ENCODE results near the gene INPP5A.

Gene INPP5A

DNA sequence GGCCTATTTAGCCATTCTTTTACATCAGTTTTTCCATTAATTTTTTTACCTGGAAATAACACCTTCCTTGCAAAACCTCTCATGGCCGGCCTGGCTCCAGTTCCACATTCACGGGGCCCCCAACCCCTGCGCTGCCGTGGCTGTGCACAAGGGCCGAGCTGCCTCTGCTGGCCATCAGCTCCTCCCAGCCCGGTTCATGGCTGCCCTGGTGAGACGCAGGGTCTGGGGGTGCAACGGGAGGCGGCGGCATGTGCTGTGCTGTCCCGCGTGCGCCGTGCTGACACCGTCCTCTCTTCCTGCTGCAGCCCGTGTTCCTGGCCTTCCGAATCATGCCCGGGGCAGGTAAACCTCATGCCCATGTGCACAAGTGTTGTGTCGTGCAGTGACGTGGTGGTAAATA is 244.0 kb downstream of the INPP5A start:
- no peak overlapping the region for H3K4me3 ChIP-seq (ENCODE audit: low read length)
- no peak for TF ChIP-seq ZNF274 (IDR thresholded peaks at IDR 0.05; ENCODE audit: low read depth, low read length)

DNA sequence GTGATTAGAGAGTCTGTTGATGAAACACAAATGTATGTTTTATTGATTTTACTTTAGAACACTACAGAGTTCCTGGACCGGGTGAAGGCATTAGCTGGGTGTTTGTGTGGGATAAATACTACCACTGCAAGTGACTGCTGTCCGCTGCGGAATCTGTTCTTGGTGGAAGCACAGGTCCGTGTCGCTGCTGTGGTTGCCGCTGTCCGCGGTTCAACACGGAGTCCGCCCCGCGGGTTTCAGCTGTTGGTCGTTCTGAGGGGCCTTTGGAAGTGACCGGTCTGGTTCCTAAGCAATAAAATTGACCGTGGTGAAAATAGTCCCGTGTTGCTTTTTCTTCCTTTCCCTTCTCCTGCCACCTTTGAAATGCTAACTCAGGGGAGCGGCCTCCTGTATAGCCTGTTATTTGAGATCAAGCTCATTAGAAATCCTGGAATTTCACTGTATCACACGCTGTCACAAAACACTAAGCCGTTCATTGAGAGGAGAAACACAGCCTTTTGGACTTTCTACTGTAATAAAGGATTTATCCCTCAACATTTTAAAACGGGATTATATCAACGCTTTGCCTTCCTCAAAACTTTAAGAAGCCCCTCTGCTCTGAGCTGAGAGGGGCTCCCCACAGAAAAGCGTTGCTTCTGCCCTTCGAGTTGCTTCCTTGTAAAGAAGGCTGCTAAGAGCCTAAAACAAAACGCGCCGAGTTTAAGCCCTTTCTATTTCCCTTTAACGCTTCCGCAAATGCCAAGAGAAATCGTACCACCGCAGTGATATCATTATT is 245.8 kb downstream of the INPP5A start:
- no peak overlapping the region for H3K4me3 ChIP-seq (ENCODE audit: low read length)
- no peak for TF ChIP-seq ZNF274 (IDR thresholded peaks at IDR 0.05; ENCODE audit: low read depth, low read length)

DNA sequence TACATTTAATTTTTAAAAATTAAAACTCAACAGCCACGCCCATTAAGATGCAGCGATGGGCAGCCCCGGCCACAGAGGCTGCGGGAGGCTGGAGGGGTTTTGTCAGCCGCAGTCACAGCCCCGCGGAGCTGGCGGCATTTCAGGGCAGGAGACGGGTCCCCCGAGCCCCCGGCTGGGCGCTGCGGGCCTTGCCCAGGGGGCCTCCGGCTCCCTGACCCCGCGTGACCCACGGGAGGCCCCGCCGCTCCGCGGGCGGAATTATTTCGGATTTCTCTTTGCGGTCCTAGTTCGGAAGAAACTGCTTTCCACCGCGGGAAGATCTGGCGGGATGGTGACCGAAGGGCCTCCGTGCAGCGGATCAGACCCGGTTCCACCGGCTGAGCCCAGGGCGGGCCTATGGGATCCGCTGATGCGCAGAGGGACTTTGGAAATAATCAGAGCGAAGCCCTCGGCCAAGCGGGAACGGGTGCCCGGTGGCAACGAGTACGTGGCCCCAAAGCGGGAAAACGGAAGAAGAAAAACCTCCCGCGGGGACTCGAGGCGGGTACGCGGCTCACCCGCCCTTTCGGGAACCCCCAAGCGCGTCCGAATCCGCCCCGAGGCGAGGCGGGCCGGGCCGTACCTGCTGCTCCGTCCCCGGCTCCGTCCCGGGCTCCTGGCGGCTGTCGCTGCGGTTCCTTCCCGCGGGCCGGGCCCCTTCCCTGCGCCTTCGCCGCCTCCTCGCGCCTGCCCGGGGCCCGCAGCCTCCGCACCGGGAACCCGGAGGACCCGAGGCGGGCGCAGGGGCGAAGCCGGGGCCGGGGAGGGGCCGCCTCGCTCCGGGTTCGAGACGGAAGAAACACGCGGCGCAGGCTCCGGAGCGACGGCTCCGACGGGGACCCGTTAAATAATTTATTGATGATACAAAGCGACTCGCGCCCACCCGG is 246.6 kb downstream of the INPP5A start:
- no peak for TF ChIP-seq ZNF274 (IDR thresholded peaks at IDR 0.05; ENCODE audit: low read depth, low read length)
- no peak overlapping the region for H3K4me3 ChIP-seq (ENCODE audit: low read length)

DNA sequence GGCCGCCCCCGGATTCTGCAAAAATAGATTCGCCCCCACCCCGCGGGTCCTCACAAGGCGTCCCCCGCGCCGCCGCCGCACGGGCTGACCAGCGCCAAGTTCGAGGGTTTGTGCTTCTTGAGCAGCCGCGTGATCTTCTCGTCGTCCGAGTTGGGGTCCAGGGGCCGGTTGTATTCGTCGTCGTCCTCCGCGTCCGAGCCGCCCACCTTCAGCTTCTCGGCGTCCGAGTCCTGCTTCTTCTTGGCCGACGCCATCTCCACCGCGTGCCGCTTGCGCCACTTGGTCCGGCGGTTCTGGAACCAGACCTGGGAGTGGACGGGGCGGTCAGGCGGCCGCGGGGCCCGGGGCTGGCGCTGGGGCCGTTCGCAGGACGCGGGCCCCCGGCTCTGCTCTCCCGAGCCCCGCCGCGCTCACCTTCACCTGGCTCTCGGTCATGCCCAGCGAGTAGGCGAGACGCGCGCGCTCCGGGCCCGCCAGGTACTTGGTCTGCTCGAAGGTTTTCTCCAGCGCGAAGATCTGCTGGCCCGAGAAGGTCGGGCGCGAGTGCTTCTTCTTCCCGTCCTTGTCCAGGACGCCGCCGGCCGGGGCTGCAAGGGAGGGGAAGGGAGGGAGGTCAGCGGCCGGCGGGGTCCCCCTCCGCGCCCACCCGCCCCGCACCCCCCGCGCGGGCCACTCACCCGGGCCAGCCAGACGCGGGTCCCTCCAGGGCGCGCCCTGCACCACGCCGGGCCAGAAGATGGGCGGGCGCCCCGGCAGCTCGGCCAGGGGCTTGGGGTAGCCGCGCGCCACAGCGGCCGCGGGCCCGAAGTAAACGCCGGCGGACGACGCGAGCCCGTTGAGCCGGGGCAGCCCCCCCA is 247.5 kb downstream of the INPP5A start:
- no peak overlapping the region for H3K4me3 ChIP-seq (ENCODE audit: low read length)
- TF ChIP-seq ZNF274 (IDR thresholded peaks at IDR 0.05; ENCODE audit: low read depth, low read length) = no peak

DNA sequence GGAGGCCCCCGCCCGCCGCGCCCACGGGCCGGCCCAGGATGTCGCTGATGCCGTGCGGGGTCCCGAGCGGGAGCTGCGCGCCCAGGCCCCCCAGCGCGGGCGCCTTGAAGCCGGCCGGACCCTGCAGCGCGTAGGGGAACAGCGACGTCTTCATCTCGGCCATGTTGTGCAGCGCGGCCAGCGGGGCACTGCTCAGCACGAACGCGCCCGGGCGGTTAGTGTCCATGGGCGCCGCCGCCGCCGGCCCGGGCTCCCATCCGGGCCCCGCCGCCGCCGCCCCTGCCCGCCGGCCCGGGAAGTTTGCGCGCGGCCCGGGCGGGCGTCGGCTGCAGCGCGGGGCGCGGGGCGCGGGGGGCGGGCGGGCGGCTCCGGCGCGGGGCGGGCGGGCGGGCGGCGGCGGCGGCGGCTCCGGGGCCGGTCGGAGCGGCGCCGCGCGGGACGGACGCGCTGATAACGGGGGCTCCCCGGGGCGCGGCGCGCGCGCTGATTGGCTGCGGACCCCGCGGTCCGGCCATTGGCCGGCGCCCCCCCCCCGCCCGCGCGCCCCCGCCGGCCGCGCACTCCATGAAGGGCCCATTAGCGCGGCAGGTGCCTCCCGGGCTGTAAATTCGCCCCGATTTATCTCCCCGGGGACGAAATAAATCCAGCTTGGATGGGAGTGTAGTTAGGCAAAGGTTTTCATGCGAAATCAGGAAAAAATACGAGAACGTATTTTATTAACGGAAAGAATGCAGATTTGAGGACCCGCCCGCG is 248.3 kb downstream of the INPP5A start, which contains the start of gene NKX6-2:
TSS of gene NKX6-2 (minus strand) at position 425 of the 753 bp plus-strand sequence. CDS start at position 226, 199 bp downstream.
- no peak for TF ChIP-seq ZNF274 (IDR thresholded peaks at IDR 0.05; ENCODE audit: low read depth, low read length)
- H3K4me3 ChIP-seq (ENCODE audit: low read length) = no peak within 1 kb of the TSS

DNA sequence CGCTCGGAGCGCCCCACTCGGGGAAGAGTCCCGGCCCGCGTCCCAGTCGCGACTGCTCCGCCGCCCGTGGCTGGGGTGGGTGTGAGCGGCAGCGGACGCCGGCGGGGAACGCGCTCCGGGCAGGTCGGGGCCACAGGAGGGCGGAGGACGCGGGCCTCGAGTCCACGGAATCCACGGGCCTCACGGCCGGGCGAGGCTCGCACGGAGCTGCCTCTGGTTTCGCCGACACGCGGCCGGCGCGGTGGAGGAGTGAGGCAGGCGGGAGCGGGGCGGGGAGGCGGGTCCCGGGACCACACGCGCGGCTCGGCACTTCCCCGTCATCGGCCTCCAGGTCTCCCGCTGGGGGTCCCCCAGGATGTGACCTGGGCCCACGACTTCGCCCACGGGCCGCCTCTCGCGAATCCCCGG is 248.9 kb downstream of the INPP5A start:
- no peak overlapping the region for H3K4me3 ChIP-seq (ENCODE audit: low read length)
- no peak for TF ChIP-seq ZNF274 (IDR thresholded peaks at IDR 0.05; ENCODE audit: low read depth, low read length)

DNA sequence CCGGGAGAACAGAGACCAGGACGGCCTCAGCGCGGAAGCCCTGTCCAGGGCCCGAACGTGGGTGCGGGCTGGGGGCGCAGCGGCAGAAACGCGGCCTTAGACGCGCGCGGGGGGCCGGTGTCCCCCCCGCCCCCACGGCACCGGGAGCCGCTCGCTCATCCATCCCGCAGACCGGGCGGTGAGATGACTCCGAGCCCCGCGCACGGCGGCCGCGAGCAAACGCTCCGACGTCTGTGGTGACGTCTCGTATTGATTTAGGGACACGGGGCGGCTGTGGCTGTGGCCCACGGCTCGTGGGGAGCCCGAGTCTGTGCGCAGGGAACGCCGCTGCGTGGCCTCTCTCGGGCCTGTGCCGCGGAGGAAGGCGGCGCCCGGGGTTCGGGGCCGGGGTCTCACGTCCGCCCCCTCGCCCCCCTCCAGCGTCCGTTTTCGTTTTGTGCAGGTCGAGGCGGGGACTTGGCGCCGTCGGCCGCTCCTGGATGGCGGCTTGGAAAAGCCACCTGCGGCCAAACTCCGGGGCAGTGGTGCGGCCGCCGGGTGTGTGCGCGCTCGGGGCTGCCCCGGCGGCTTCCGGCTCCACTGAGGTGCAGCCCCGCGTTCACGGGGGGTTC is 249.4 kb downstream of the INPP5A start:
- no peak for TF ChIP-seq ZNF274 (IDR thresholded peaks at IDR 0.05; ENCODE audit: low read depth, low read length)
- no peak overlapping the region for H3K4me3 ChIP-seq (ENCODE audit: low read length)

DNA sequence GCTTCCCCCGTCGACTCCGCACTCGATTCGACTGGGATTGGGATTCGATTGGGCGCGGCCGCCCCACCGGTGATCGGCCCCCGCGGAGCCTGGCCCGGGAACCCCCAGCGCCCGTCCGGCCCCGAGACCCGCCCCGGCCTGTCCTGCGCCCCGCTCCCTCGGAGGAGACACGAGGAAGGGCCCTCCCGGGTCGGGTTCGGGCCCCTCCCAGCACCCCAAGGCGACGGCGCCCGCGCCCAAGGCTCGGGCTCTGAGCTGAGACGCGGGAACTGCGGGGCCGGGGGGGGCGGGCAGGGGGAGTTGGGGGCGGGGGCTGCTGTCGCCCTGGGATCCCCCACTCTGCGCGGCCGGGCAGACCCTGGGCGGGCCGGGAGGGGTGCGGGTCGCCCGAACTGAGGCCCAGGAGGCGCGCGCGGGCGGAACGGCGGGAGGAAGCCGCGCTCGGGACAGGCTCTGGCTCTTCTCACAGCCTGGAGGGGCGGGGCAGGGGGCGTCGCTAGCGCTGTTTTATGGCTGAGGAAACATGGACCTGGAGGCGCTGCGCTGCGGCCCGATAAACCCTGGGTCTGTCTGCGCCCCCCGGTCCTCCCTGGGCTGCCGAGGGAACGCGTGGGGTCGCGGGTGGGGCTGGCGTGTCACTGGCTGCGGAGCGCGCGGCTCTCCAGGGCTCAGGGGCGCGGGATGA is 250.1 kb downstream of the INPP5A start:
- TF ChIP-seq ZNF274 (IDR thresholded peaks at IDR 0.05; ENCODE audit: low read depth, low read length) = no peak
- H3K4me3 ChIP-seq (ENCODE audit: low read length) = no peak overlapping the region

DNA sequence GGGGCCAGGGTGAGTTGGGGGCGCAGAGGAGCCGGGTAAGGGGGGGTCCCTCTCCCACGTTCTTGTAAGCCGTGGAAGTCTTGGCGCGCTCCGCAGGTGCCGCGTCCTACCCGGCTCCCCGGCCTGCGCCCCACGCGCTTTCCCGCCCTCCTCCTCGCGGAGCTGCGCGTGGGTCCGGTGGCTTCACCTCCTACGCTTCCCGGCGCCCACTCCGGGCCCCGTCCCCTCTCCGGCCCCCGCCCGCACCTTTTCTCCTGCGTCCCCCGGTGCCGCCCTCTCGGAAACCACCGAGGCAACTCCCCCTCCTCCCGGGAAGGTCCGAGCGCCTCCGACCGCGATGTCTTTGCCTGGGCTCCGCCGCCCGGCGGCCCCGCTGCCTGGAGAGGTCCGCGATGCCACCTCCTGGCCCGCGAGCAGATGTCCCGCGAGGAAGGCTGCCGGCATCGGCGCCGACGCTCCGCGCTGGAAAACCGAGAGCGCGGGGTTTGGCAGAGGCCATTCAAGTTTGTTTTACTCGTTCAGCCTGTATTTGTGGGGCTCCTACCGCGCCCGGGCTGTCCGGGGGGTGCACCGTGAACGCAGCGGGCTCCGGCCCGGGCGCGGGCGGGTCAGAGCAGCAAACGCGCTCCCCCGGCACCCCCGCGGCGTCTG is 250.7 kb downstream of the INPP5A start:
- no peak for TF ChIP-seq ZNF274 (IDR thresholded peaks at IDR 0.05; ENCODE audit: low read depth, low read length)
- H3K4me3 ChIP-seq (ENCODE audit: low read length) = no peak overlapping the region

DNA sequence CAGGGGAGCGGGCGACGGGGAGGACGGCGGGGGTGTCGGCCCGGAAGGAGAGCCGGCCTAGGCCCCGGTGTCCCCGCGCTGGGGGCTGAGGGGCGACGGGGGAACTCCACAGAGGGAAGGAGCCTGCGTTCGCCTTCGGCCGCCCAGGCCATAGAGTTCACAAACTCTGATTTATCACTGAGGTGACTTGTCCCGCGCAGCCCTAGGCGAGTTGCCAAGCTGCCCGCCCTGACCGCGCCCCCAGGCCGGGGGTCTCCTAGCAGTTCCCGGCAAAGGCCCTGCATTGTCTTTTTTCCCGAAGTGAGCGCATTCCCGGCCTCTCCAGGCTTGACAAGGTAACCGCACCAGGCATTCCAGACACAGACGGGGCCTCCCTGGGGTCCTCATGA is 251.2 kb downstream of the INPP5A start:
- TF ChIP-seq ZNF274 (IDR thresholded peaks at IDR 0.05; ENCODE audit: low read depth, low read length) = no peak
- H3K4me3 ChIP-seq (ENCODE audit: low read length) = no peak overlapping the region

DNA sequence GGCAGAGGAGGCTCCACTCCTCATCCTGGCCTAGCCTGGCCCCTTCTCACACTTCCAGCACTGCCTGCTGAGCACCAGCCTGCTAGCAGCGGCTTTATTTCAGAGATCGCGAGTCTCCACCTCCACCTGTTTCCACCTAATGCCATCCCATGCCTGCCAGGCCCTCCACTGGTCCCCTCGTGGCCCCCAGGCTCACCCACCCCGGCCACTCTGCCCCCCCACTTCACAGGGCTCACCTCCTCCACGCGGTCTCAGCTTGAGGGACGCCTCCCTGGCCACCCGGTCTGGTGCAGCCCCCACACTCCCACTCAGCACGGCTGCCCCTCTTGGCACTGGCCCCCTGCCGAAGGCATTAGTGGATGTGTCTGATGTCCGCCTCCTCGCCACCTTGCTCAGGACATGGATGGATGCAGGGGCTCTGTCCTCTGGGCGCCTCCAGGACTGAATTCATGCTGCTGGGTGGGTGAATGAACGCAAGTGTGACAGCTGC is 252.1 kb downstream of the INPP5A start:
- no peak for TF ChIP-seq ZNF274 (IDR thresholded peaks at IDR 0.05; ENCODE audit: low read depth, low read length)
- no peak overlapping the region for H3K4me3 ChIP-seq (ENCODE audit: low read length)

DNA sequence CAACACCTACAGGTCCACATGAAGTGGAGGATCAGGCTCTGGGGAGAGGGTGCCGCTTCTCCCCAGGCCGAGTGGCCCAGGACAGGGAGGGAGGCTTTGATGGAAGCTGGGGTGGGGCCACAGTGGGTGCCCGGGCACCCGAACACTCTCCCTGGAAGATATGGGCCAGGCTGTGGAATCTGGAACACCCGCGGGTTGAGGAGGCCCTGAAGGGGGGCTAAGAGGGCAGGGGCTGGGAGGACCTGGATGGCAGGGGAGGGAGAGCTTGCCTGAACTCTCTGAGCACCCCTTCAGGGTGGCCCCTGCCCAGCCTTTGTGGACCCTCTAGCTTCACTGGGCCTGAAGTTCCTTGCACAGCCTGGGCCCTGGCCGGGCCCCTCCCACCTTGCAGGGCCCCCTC is 252.9 kb downstream of the INPP5A start:
- no peak overlapping the region for H3K4me3 ChIP-seq (ENCODE audit: low read length)
- TF ChIP-seq ZNF274 (IDR thresholded peaks at IDR 0.05; ENCODE audit: low read depth, low read length) = no peak
